Activated CD4-positive, alpha-beta memory T cell treated with anti-CD3 and anti-CD28 coated beads, Interleukin-2, amount 10 ng/mL, durations not matched to agents 7 days and 5 days (primary cell): ENCODE results near the gene SIX5. TPM values are rescaled to one million over a fixed set of nuclear protein-coding genes. Genes with fewer than 3 reads are reported as not detected.
"Not testable (repeated sequence)": the region's sequence is repeated elsewhere in the genome, so short reads cannot be mapped to it uniquely, and the experiment has no call there.

Experiments used
- CTCF ChIA-PET: fragments of 350-600 bp; sonication (Branson Sonifier 250); formaldehyde crosslinking; loops from one replicate; lab custom pipeline; 2021; ENCODE audit warnings: antibody characterized with exemption, inconsistent platforms; lab: Charles Lee
- POLR2A ChIA-PET: fragments of 350-600 bp; sonication (Branson Sonifier 250); formaldehyde crosslinking; loops from one replicate; lab custom pipeline; 2021; ENCODE audit warnings: antibody characterized with exemption; lab: Charles Lee
- DNase-seq: peaks from one replicate; pipeline ENCODE4 v3.0.0-alpha.2; 2020
- H3K27ac Mint-ChIP-seq: one replicate; pipeline ENCODE4 v1.8.0; 2021; ENCODE audit warnings: mild to moderate bottlenecking, mixed read lengths
- H3K27me3 Mint-ChIP-seq: one replicate; pipeline ENCODE4 v1.8.0; 2021; ENCODE audit warnings: mixed read lengths
- H3K36me3 Mint-ChIP-seq: one replicate; pipeline ENCODE4 v1.8.0; 2021; ENCODE audit warnings: low read depth, mixed read lengths
- H3K4me1 Mint-ChIP-seq: one replicate; pipeline ENCODE4 v1.8.0; 2021; ENCODE audit warnings: mixed read lengths
- H3K4me3 Mint-ChIP-seq: one replicate; pipeline ENCODE4 v1.8.0; 2021; ENCODE audit warnings: mild to moderate bottlenecking, mixed read lengths
- H3K9me3 Mint-ChIP-seq: one replicate; pipeline ENCODE4 v1.8.0; 2021; ENCODE audit warnings: mixed read lengths
- total RNA-seq, 2 experiments: library from RNA; stranded (reverse); gene quantifications; one replicate each; pipeline ENCODE4 v1.2.3, GENCODE V29; 2021

The SIX5 gene
- total RNA-seq, 2 experiments from 2014 or later = 1.6 to 1.7 TPM

- ChIA-PET POLR2A (interaction anchor here (0.6 to 3.2 kb wide), 13 partner anchors 10 to 263 kb away, joined by 3 to 27 read pairs (median 3); partner anchors contain the start of genes QPCTL and SIX5), CTCF (interaction anchor here (1.0 to 4.3 kb wide), 9 partner anchors 10 to 133 kb away, joined by 3 to 24 read pairs (median 9); partner anchors contain the start of genes DMWD, FOXA3, QPCTL and SIX5)
- H3K27me3 Mint-ChIP-seq = no peaks in the 10 kb centered on the region
- peak; percentile 97 for DNase-seq
- H3K36me3 Mint-ChIP-seq = peaks cover 3% of the 10 kb centered on the region
- H3K4me3 Mint-ChIP-seq = peak within 1 kb of the TSS; percentile 94
- peaks cover 34% of the 10 kb centered on the region for H3K4me1 Mint-ChIP-seq
- no peaks in the 10 kb centered on the region for H3K9me3 Mint-ChIP-seq
- H3K27ac Mint-ChIP-seq = peak within 1 kb of the TSS; percentile 79
Measured at GRCh38 chr19:45730368-45731288, 38.4 kb downstream of the SIX5 start, which contains the start of gene FBXO46. FBXO46 (minus strand) TSS chr19:45730896; CDS start chr19:45713495, 17,401 bp downstream.

GRCh38 chr19:45729800-45730290 is 39.2 kb downstream of the SIX5 start:
- ChIA-PET POLR2A (interaction anchor here (1.0 to 3.2 kb wide), 10 partner anchors 9 to 134 kb away, joined by 3 to 27 read pairs (median 3); partner anchors contain the start of genes DMWD, QPCTL and SIX5), CTCF (interaction anchor here (1.5 to 4.3 kb wide), 5 partner anchors 10 to 87 kb away, joined by 9 to 24 read pairs (median 14); partner anchors contain the start of genes QPCTL, SIX5 and SNRPD2)
- DNase-seq = no peak
- Mint-ChIP-seq H3K4me3 (peak overlapping the region; percentile 94), H3K27ac (peak overlapping the region; percentile 79), H3K9me3 (no peaks in the 10 kb centered on the region), H3K36me3 (peaks cover 3% of the 10 kb centered on the region), H3K27me3 (no peaks in the 10 kb centered on the region), H3K4me1 (peaks cover 34% of the 10 kb centered on the region)

DNA sequence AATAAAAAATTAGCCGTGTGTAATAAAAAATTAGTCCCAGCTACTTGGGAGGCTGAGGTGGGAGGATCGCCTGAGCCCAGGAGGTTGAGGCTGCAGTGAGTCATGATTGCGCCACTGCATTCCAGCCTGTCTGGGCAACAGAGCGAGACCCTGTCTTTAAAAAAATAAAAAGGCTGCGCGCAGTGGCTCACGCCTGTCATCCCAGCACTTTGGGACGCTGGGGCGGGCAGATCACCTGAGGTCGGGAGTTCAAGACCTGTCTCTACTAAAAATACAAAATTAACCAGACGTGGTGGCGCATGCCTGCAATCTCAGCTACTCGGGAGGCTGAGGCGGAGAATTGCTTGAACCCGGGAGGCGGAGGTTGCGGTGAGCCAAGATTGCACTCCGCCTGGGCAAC is 40.4 kb downstream of the SIX5 start:
- peaks cover 38% of the 10 kb centered on the region for H3K4me1 Mint-ChIP-seq
- H3K36me3 Mint-ChIP-seq, H3K4me3 Mint-ChIP-seq, POLR2A ChIA-PET, H3K9me3 Mint-ChIP-seq, DNase-seq, H3K27ac Mint-ChIP-seq, H3K27me3 Mint-ChIP-seq, CTCF ChIA-PET: not testable (repeated sequence)

GRCh38 chr19:45720065-45720464 is 49.0 kb downstream of the SIX5 start:
- Mint-ChIP-seq H3K4me1 (peaks cover 46% of the 10 kb centered on the region), H3K36me3 (peaks cover 32% of the 10 kb centered on the region)
- H3K9me3 Mint-ChIP-seq, DNase-seq, H3K4me3 Mint-ChIP-seq, H3K27ac Mint-ChIP-seq, H3K27me3 Mint-ChIP-seq: not testable (repeated sequence)
- ChIA-PET POLR2A (interaction anchor here (1.2 to 2.6 kb wide), 2 partner anchors 10 to 13 kb away, joined by 3 to 11 read pairs; partner anchors contain the start of gene FBXO46), CTCF (interaction anchor here (1.6 kb wide), 1 partner anchor 10 kb away, joined by 9 read pairs; the partner anchor contains the start of gene FBXO46)

- no peaks in the 10 kb centered on the region for H3K27me3 Mint-ChIP-seq
- ChIA-PET POLR2A (interaction anchor here (1.1 to 4.4 kb wide), 11 partner anchors 8 to 185 kb away, joined by 3 to 31 read pairs (median 8); partner anchors contain the start of genes FBXO46, QPCTL, SIX5 and SNRPD2), CTCF (interaction anchor here (0.6 to 4.6 kb wide), 8 partner anchors 7 to 210 kb away, joined by 3 to 70 read pairs (median 6); partner anchors contain the start of genes FBXO46, QPCTL, SIX5 and SNRPD2)
- peak overlapping the region; percentile 96 for H3K4me3 Mint-ChIP-seq
- no peak for DNase-seq
- peaks cover 47% of the 10 kb centered on the region for H3K4me1 Mint-ChIP-seq
- H3K36me3 Mint-ChIP-seq = peaks cover 31% of the 10 kb centered on the region
- H3K9me3 Mint-ChIP-seq = no peaks in the 10 kb centered on the region
- peak overlapping the region; percentile 88 for H3K27ac Mint-ChIP-seq
Measured at GRCh38 chr19:45717983-45718650, 50.9 kb downstream of the SIX5 start.

- CTCF ChIA-PET = interaction anchor here (0.6 to 4.6 kb wide), 24 partner anchors 8 to 825 kb away, joined by 3 to 70 read pairs (median 4); partner anchors contain the start of genes FBXO46, QPCTL, SIX5 and SNRPD2
- Mint-ChIP-seq H3K27me3 (no peaks in the 10 kb centered on the region), H3K4me3 (peak overlapping the region; percentile 96), H3K9me3 (no peaks in the 10 kb centered on the region), H3K4me1 (peaks cover 47% of the 10 kb centered on the region), H3K36me3 (peaks cover 31% of the 10 kb centered on the region), H3K27ac (peak overlapping the region; percentile 88)
- DNase-seq = peak; percentile 99
- POLR2A ChIA-PET = interaction anchor here (0.7 to 4.4 kb wide), 15 partner anchors 8 to 249 kb away, joined by 3 to 31 read pairs (median 4); partner anchors contain the start of genes FBXO46, FOSB, IRF2BP1 and QPCTL
Measured at GRCh38 chr19:45717131-45717982, 51.7 kb downstream of the SIX5 start.

- no peaks in the 10 kb centered on the region for H3K27me3 Mint-ChIP-seq
- ChIA-PET CTCF (interaction anchor here (0.6 to 4.6 kb wide), 22 partner anchors 9 to 826 kb away, joined by 3 to 70 read pairs (median 5); partner anchors contain the start of genes FBXO46, QPCTL, SIX5 and SNRPD2), POLR2A (interaction anchor here (0.7 to 4.4 kb wide), 12 partner anchors 7 to 248 kb away, joined by 3 to 31 read pairs (median 6); partner anchors contain the start of genes FBXO46, FOSB, IRF2BP1 and QPCTL)
- H3K9me3 Mint-ChIP-seq = no peaks in the 10 kb centered on the region
- peak overlapping the region; percentile 96 for H3K4me3 Mint-ChIP-seq
- DNase-seq = no peak
- H3K4me1 Mint-ChIP-seq = peaks cover 45% of the 10 kb centered on the region
- peak overlapping the region; percentile 88 for H3K27ac Mint-ChIP-seq
- peaks cover 30% of the 10 kb centered on the region for H3K36me3 Mint-ChIP-seq
Measured at GRCh38 chr19:45716359-45717130, 52.5 kb downstream of the SIX5 start.

GRCh38 chr19:45715139-45715538 is 53.9 kb downstream of the SIX5 start:
- H3K36me3 Mint-ChIP-seq = peaks cover 32% of the 10 kb centered on the region
- H3K27me3 Mint-ChIP-seq = no peaks in the 10 kb centered on the region
- no peaks in the 10 kb centered on the region for H3K9me3 Mint-ChIP-seq
- H3K4me1 Mint-ChIP-seq = peaks cover 48% of the 10 kb centered on the region
- DNase-seq = no peak
- ChIA-PET CTCF (interaction anchor here (0.9 to 4.6 kb wide), 6 partner anchors 15 to 73 kb away, joined by 3 to 70 read pairs (median 14); partner anchors contain the start of genes FBXO46, QPCTL, SIX5 and SNRPD2), POLR2A (interaction anchor here (1.3 to 4.4 kb wide), 3 partner anchors 8 to 24 kb away, joined by 7 to 31 read pairs (median 29); partner anchors contain the start of genes FBXO46, QPCTL and SNRPD2)
- H3K4me3 Mint-ChIP-seq = no peak overlapping the region
- H3K27ac Mint-ChIP-seq = no peak overlapping the region
